Gastroesophageal sphincter (tissue), 4 donors: ENCODE measurements around the gene ALDH3B1. TPM values are rescaled to one million over a fixed set of nuclear protein-coding genes. Genes with fewer than 3 reads are reported as not detected.
A peak's percentile ranks its signal among the peaks of the same experiment; 100 is the strongest.

Experiments
- ATAC-seq: fragments of 150-250 bp; one replicate; pipeline ENCODE4 v1.9.1; 2016; ENCODE audit warnings: mild to moderate bottlenecking, moderate library complexity
- H3K27ac ChIP-seq, 4 donors: fragments of 200-600 bp; sonication (generic) in 3 of 4; 1 replicate in 3 of 4; 2 replicates in 1 of 4; pipeline ENCODE4 v1.5.1; 2016 to 2019
- H3K27me3 ChIP-seq: fragments of 200-600 bp; sonication (generic); one replicate; pipeline ENCODE4 v1.5.1; 2019
- H3K36me3 ChIP-seq, 2 donors: fragments of 200-600 bp; sonication (generic); one replicate each; pipeline ENCODE4 v1.5.1; 2019; ENCODE audit warnings: control low read depth in 1 of 2
- H3K4me1 ChIP-seq, 3 donors: fragments of 200-600 bp; sonication (generic); 1 replicate in 2 of 3; 2 replicates in 1 of 3; pipeline ENCODE4 v1.5.1; 2016 to 2019; ENCODE audit warnings: control low read depth in 2 of 3
- H3K4me3 ChIP-seq, 2 donors: fragments of 200-600 bp; sonication (generic); one replicate each; pipeline ENCODE4 v1.5.1; 2019; ENCODE audit warnings: mild to moderate bottlenecking in 1 of 2, moderate library complexity in 1 of 2
- H3K9me3 ChIP-seq, 3 donors: fragments of 200-600 bp; sonication (generic); one replicate each; pipeline ENCODE4 v1.5.1; 2017 to 2019; ENCODE audit warnings: control low read depth in 2 of 3
- EP300 ChIP-seq: sonication (generic); formaldehyde crosslinking; IDR thresholded peaks from one replicate; pipeline ENCODE4 v1.6.1; 2017; ENCODE audit warnings: antibody characterized with exemption, mild to moderate bottlenecking
- POLR2A ChIP-seq, 2 donors: fragments of 450-650 bp; IDR thresholded peaks; one replicate each; pipeline ENCODE4 v1.6.1; 2017; ENCODE audit warnings: antibody characterized with exemption in 2 of 2, mild to moderate bottlenecking in 2 of 2, moderate library complexity in 1 of 2
- POLR2AphosphoS5 ChIP-seq: sonication (generic); formaldehyde crosslinking; IDR thresholded peaks from one replicate; pipeline ENCODE4 v1.6.1; 2017; ENCODE audit warnings: antibody characterized with exemption
- WGBS, 2 donors: methylation state at CpG; one replicate each; pipeline ENCODE4 v1.1.5; 2018; ENCODE audit warnings: low coverage in 1 of 2; 5-methylcytosine and 5-hydroxymethylcytosine counted together
- small RNA-seq, 4 donors: library from RNA; depleted of rRNA; stranded (forward); fragments of <200 nt; gene quantifications; one replicate each; pipeline ENCODE3, GENCODE V24; 2016
- total RNA-seq, 4 donors: library from RNA; depleted of rRNA; stranded (reverse); fragments of >200 nt; gene quantifications; one replicate each; pipeline ENCODE4 v1.1.0, GENCODE V29; 2016
- TF ChIP-seq, protein P1 (sequence below), 4 experiments: fragments of 200-600 bp in 2 of 4; fragments of 450-650 bp in 2 of 4; sonication (generic) in 1 of 4; IDR thresholded peaks; one replicate each; pipeline ENCODE4 v1.5.1; 2017 to 2019; ENCODE audit warnings: antibody characterized with exemption in 4 of 4, mild to moderate bottlenecking in 2 of 4, moderate library complexity in 2 of 4

The ALDH3B1 gene
- total RNA-seq, 4 donors from 2014 or later: 6.4 to 15.1 (median 11.2) TPM

GRCh38 chr11:68076371-68077042 is 66.4 kb downstream of the ALDH3B1 start:
- peaks cover 0 to 7% (median 0%) of the 10 kb centered on the region in 3 donors for H3K4me1 ChIP-seq
- no peak overlapping the region for H3K27ac ChIP-seq
- WGBS, 2 donors: 89 to 91% methylated on average over 8 to 9 of the region's 11 CpGs
- no peaks in the 10 kb centered on the region for H3K27me3 ChIP-seq
- H3K9me3 ChIP-seq: no peaks in the 10 kb centered on the region
- ATAC-seq: no peak
- peaks cover 0 to 87% of the 10 kb centered on the region in 2 donors for H3K36me3 ChIP-seq
- no peak for TF ChIP-seq POLR2AphosphoS5
- TF ChIP-seq, protein P1, sequence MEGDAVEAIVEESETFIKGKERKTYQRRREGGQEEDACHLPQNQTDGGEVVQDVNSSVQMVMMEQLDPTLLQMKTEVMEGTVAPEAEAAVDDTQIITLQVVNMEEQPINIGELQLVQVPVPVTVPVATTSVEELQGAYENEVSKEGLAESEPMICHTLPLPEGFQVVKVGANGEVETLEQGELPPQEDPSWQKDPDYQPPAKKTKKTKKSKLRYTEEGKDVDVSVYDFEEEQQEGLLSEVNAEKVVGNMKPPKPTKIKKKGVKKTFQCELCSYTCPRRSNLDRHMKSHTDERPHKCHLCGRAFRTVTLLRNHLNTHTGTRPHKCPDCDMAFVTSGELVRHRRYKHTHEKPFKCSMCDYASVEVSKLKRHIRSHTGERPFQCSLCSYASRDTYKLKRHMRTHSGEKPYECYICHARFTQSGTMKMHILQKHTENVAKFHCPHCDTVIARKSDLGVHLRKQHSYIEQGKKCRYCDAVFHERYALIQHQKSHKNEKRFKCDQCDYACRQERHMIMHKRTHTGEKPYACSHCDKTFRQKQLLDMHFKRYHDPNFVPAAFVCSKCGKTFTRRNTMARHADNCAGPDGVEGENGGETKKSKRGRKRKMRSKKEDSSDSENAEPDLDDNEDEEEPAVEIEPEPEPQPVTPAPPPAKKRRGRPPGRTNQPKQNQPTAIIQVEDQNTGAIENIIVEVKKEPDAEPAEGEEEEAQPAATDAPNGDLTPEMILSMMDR (IDR thresholded peaks at IDR 0.05): peak in 2 of 4 experiments; percentile 5 to 29
- TF ChIP-seq POLR2A (IDR thresholded peaks at IDR 0.05): no peak
- no peak overlapping the region for H3K4me3 ChIP-seq

DNA sequence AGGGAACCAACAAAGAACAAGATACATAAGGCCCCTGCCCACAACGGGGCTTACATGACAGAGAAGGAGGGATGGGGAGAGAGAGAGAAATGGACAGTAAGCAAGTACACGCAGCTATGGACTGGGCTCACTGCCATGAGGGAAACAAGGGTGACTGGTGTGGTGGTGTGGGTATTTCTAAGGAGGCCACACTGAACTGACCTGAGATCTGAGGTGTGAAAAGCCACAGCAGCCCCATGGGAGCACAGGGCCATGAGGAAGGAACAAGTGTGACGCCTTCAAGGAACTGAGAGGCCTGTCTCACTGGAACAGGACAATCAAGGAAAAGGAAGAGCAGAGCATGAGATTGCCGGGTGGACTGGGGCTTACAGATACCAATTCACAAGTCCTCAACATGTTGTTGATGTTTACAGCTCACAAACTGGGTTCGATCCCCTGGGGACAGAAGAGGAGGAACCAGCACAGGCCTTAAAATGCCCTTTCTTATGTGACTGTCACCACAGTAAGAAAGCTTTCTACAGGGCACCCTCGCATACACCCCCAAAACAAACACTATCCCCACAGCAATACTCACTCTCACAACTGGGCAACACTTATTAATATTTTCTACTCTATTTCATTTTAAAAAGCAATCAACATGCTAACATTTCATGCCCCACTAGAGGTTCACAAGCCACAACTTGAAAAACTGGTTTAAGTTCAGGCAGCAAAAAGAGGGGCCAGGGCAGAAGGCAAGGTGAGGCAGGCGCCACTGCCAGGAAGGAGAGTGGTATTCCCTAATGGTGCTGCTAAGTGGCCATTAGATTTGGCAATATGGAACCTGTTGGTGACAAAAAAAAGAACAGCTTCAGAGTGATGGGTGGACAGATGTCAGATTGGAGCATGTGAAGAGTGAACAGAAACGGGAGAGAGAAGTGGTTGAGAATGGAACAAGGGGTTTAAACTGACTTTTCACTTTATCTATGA is 67.8 kb downstream of the ALDH3B1 start:
- no peak overlapping the region for H3K27ac ChIP-seq
- ATAC-seq: no peak

More for the DNA sequence above, 67.8 kb downstream of the ALDH3B1 start:
- H3K9me3 ChIP-seq: no peaks in the 10 kb centered on the region
- 79 to 83% methylated on average over 7 of the region's 8 CpGs for WGBS, 2 donors
- TF ChIP-seq POLR2AphosphoS5 (no peak), EP300 (no peak), POLR2A (IDR thresholded peaks at IDR 0.05) (no peak)
- TF ChIP-seq, protein P1 (IDR thresholded peaks at IDR 0.05): no peak
- H3K36me3 ChIP-seq: peaks cover 0 to 73% of the 10 kb centered on the region in 2 donors
- H3K27me3 ChIP-seq: no peaks in the 10 kb centered on the region
- H3K4me3 ChIP-seq: no peak overlapping the region
- peaks cover 0 to 21% (median 0%) of the 10 kb centered on the region in 3 donors for H3K4me1 ChIP-seq

Small RNA genes lying within 50 kb of the gene (small RNA-seq; reads per million reads assigned to genes)
- 0 to 0.49 (median 0.24) reads per million in 4 donors for gene MIR6753

Other genes with a start within 250 kb of the ALDH3B1 start
- gene UNC93B1, start 6.2 kb upstream of the ALDH3B1 start, total RNA-seq: 10 to 100 TPM; 12.6 to 33.0 (median 26.1) TPM
- gene NDUFS8, start 20.4 kb downstream of the ALDH3B1 start, total RNA-seq: 100 to 1,000 TPM; 145 to 203 (median 159) TPM
- gene TCIRG1, start 28.7 kb downstream of the ALDH3B1 start, total RNA-seq: 100 to 1,000 TPM in 1 of 4 donors, 10 to 100 TPM in 3; 44.5 to 140 (median 81.2) TPM
- gene CHKA, start 111.1 kb downstream of the ALDH3B1 start, total RNA-seq: 10 to 100 TPM; 11.1 to 66.1 (median 33.9) TPM
- 10 to 100 TPM; 35.1 to 75.6 (median 39.8) TPM for gene KMT5B, start 203.0 kb downstream of the ALDH3B1 start, total RNA-seq